GM12878 (cell line): Measurements from ENCODE around the gene TNXB. TPM values are rescaled to one million over a fixed set of nuclear protein-coding genes. Genes with fewer than 3 reads are reported as not detected.

Experiments used
- ATAC-seq: fragments of 200-7000 bp; cut with Tn5 transposase; 3 replicates; pipeline ENCODE4 v1.9.1; 2020; ENCODE audit warnings: mild to moderate bottlenecking, moderate library complexity
- BruUV-seq: library from RNA; stranded (reverse); fragments of 400-500 nt; replicated peaks from 2 replicates; lab custom pipeline; 2021; lab: Mats Ljungman, UMichigan
- CTCF ChIA-PET: fragments of 300-600 bp; sonication (Branson Sonifier 250); formaldehyde crosslinking; extraction: SDS; loops from one replicate; lab custom pipeline; 2021; ENCODE audit warnings: inconsistent platforms; lab: Yijun Ruan, JAX
- POLR2A ChIA-PET: fragments of 350-600 bp; formaldehyde crosslinking; extraction: SDS; loops from one replicate; lab custom pipeline; 2021; ENCODE audit warnings: inconsistent platforms; lab: Charles Lee
- RAD21 ChIA-PET: fragments of 300-600 bp; sonication (Branson Sonifier 250); formaldehyde crosslinking; loops from one replicate; lab custom pipeline; 2023; ENCODE audit warnings: antibody characterized with exemption; ENCODE audit not compliant: unreplicated experiment; lab: Charles Lee
- SMC1A ChIA-PET: fragments of 300-600 bp; sonication (Branson Sonifier 250); formaldehyde crosslinking; loops from one replicate; lab custom pipeline; 2023; ENCODE audit not compliant: unreplicated experiment, uncharacterized antibody; lab: Charles Lee
- DNase-seq: peaks from one replicate; pipeline ENCODE4 v3.0.0-alpha.2; 2011; ENCODE audit warnings: low read depth, low spot score
- FAIRE-seq: peaks from 3 replicates; lab custom pipeline; 2011; peaks lifted over from hg19 to GRCh38; lab: Jason Lieb, UNC
- H2AFZ ChIP-seq: 2 replicates; pipeline ENCODE4 v1.6.0; 2011; ENCODE audit warnings: low read depth, low read length, control low read depth; ENCODE audit not compliant: control insufficient read depth
- H3K27ac ChIP-seq: 2 replicates; pipeline ENCODE4 v1.5.1; 2011; ENCODE audit warnings: control low read depth; ENCODE audit not compliant: control insufficient read depth, insufficient read depth
- H3K27me3 ChIP-seq, 2 experiments: replicated peaks in 1 of 2; 2 replicates each; pipeline versions ENCODE4 v1.6.0 to v1.6.1; 2011; ENCODE audit warnings: low read length in 1 of 2; ENCODE audit not compliant: control insufficient read depth in 2 of 2, insufficient read depth in 2 of 2
- H3K36me3 ChIP-seq, 2 experiments: 2 replicates each; pipeline ENCODE4 v1.5.1; 2011; ENCODE audit warnings: low read length in 1 of 2; ENCODE audit not compliant: control insufficient read depth in 2 of 2, insufficient read depth in 2 of 2
- H3K4me1 ChIP-seq: 2 replicates; pipeline ENCODE4 v1.6.1; 2011; ENCODE audit warnings: mild to moderate bottlenecking, low read length, moderate library complexity, mixed read lengths; ENCODE audit not compliant: control insufficient read depth, insufficient read depth
- H3K4me2 ChIP-seq: 2 replicates; pipeline ENCODE4 v1.6.0; 2011; ENCODE audit warnings: control low read depth; ENCODE audit not compliant: control insufficient read depth, insufficient read depth
- H3K4me3 ChIP-seq: fragments of 200-600 bp; sonication (generic); 2 replicates; pipeline ENCODE4 v1.5.1; 2016
- H3K79me2 ChIP-seq: 2 replicates; pipeline ENCODE4 v1.6.0; 2011; ENCODE audit warnings: low read length; ENCODE audit not compliant: control insufficient read depth, insufficient read depth
- H3K9ac ChIP-seq: 2 replicates; pipeline ENCODE4 v1.8.0; 2011; ENCODE audit warnings: low read length, control low read depth, mixed read lengths; ENCODE audit not compliant: control insufficient read depth, insufficient read depth
- H3K9me3 ChIP-seq: replicated peaks from 3 replicates; pipeline ENCODE4 v1.5.1; 2011; ENCODE audit warnings: mild to moderate bottlenecking, low read length; ENCODE audit not compliant: control insufficient read depth, insufficient read depth
- H4K20me1 ChIP-seq: 2 replicates; pipeline ENCODE4 v1.6.0; 2011; ENCODE audit not compliant: control insufficient read depth, insufficient read depth
- CEBPZ ChIP-seq: fragments of 150-350 bp; IDR thresholded peaks from 2 replicates; pipeline ENCODE4 v1.6.1; 2016; ENCODE audit warnings: low read depth, low read length
- LARP7 ChIP-seq: fragments of 450-650 bp; IDR thresholded peaks from 2 replicates; pipeline ENCODE4 v1.6.1; 2017; ENCODE audit warnings: mild to moderate bottlenecking
- MEF2B ChIP-seq: fragments of 450-650 bp; IDR thresholded peaks from 2 replicates; pipeline ENCODE4 v1.6.1; 2018; ENCODE audit warnings: mild to moderate bottlenecking, moderate library complexity; ENCODE audit not compliant: partially characterized antibody, poor library complexity, severe bottlenecking
- RUNX3 ChIP-seq: IDR thresholded peaks from 2 replicates; pipeline ENCODE4 v1.6.1; 2012; ENCODE audit warnings: low read length, inconsistent platforms
- WGBS: methylation state at CpG from one replicate; pipeline ENCODE4 v1.1.6; 2016; ENCODE audit warnings: low lambda C conversion rate; ENCODE audit not compliant: insufficient replicate concordance, insufficient coverage; ENCODE audit errors: missing lambda C conversion rate; 5-methylcytosine and 5-hydroxymethylcytosine counted together
- in situ Hi-C: fragments of 300-500 bp; cut with MboI; formaldehyde crosslinking; loops from 9 replicates; pipeline ENCODE4 v1.14.3; 2018; ENCODE audit warnings: mixed read lengths
- intact Hi-C: fragments of 100-400 bp; cut with micrococcal nuclease; formaldehyde crosslinking; loops from one replicate; pipeline ENCODE4 v1.14.2; 2022; ENCODE audit not compliant: unreplicated experiment
- polyA plus RNA-seq, 11 experiments: library from polyadenylated mRNA; depleted of rRNA in 4 of 11; unstranded in 6 of 11; stranded (reverse) in 5 of 11; fragments of >200 nt; fragmentation: Nextera tagmentation in 4 of 11; fragmentation: Illumina TruSeq in 1 of 11; extraction: Ambion mirVana in 4 of 11; extraction: Trizol in 1 of 11; gene quantifications; 1 replicate in 1 of 11; 2 replicates in 10 of 11; pipeline versions ENCODE4 v1.2.1 to v1.2.3, GENCODE V29; 2011 to 2016; ENCODE audit warnings: inconsistent platforms in 2 of 11, missing spikeins in 2 of 11, low read depth in 1 of 11
- total RNA-seq, 4 experiments: library from RNA; depleted of rRNA in 3 of 4; stranded (reverse); fragments of >200 nt in 3 of 4; fragmentation: Illumina TruSeq in 1 of 4; extraction: Trizol in 1 of 4; gene quantifications; 2 replicates each; pipeline versions ENCODE4 v1.2.1 to v1.2.3, GENCODE V29; 2013 to 2021
- TF ChIP-seq, protein P1 (sequence below): fragments of 450-650 bp; formaldehyde crosslinking; IDR thresholded peaks from 2 replicates; pipeline ENCODE4 v1.4.0; 2022; ENCODE audit warnings: mild to moderate bottlenecking, moderate library complexity

TNXB gene
- total and polyA plus RNA-seq, 10 of the 15 experiments (the other 5 are each of a cell fraction or from before 2014, with no cell fraction given): 0.03 to 2.5 (median 0.68) TPM; not detected in 2

- TF ChIP-seq, protein P1, sequence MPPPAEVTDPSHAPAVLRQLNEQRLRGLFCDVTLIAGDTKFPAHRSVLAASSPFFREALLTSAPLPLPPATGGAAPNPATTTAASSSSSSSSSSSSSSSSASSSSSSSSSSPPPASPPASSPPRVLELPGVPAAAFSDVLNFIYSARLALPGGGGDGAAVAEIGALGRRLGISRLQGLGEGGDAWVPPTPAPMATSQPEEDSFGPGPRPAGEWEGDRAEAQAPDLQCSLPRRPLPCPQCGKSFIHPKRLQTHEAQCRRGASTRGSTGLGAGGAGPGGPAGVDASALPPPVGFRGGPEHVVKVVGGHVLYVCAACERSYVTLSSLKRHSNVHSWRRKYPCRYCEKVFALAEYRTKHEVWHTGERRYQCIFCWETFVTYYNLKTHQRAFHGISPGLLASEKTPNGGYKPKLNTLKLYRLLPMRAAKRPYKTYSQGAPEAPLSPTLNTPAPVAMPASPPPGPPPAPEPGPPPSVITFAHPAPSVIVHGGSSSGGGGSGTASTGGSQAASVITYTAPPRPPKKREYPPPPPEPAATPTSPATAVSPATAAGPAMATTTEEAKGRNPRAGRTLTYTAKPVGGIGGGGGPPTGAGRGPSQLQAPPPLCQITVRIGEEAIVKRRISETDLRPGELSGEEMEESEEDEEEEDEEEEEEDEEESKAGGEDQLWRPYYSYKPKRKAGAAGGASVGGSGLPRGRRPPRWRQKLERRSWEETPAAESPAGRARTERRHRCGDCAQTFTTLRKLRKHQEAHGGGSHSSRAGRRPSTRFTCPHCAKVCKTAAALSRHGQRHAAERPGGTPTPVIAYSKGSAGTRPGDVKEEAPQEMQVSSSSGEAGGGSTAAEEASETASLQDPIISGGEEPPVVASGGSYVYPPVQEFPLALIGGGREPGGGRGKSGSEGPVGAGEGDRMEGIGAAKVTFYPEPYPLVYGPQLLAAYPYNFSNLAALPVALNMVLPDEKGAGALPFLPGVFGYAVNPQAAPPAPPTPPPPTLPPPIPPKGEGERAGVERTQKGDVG (CRISPR knock-in tag): no peak
These were observed 4.5 kb upstream of the TNXB start (continued) for GRCh38 chr6:32113386-32114352.

DNA sequence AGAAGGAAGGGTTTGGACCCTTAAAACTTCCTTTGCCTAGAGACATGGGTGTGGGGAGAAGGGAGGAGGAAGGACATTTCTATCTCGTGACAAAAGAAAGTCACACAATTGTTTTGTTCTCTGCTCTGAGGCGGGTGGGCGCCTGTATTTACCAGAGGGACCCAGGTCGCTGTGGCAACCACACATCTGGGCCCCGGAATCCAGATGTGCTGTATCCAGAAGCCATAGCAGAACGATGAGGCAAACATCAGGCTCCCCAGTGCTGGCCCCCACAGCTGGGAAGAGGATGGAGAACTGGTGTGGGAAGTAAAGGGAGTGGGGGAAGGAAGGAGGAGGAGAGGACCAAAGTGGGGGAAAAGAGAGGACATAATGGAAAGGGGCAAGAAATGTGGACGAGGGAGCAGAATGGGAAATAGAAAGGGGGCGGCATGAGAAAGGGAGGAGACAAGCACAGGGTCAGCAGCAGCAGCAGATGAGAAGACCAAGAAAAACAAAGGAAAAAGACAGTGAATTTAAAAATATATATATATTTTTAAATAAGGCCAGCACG lies 3.4 kb upstream of the TNXB start:
- Histone ChIP-seq H4K20me1 (no peaks in the 10 kb centered on the region), H3K27ac (no peak overlapping the region), H3K4me3 (no peak overlapping the region), H3K79me2 (no peaks in the 10 kb centered on the region), H3K27me3 (no peaks in the 10 kb centered on the region; a peak in 1 of 4 replicates), H3K9ac (no peak overlapping the region), H3K4me2 (no peak overlapping the region), H3K4me1 (no peaks in the 10 kb centered on the region), H3K9me3 (no peaks in the 10 kb centered on the region), H2AFZ (no peak overlapping the region), H3K36me3 (peaks cover 2 to 10% of the 10 kb centered on the region in 2 experiments; a peak in 3 of 4 replicates)
- SMC1A ChIA-PET: no interaction called here
- no TSS peak for BruUV-seq
- POLR2A ChIA-PET: no interaction called here
- in situ Hi-C loops: no loop called here
- no peak for DNase-seq
- ATAC-seq: no peak
- RAD21 ChIA-PET: no interaction called here
- CTCF ChIA-PET: no interaction called here
- WGBS: 84% methylated on average over 9 of the region's 9 CpGs
- intact Hi-C loops: loop anchor here (10.0 kb wide), 1 partner anchor 672 kb away; no protein-coding TSS in a partner anchor
- FAIRE-seq: no peak
- TF ChIP-seq MEF2B: no peak
- TF ChIP-seq CEBPZ: no peak
- TF ChIP-seq LARP7: no peak
- TF ChIP-seq, protein P1 (CRISPR knock-in tag): no peak
- no peak for TF ChIP-seq RUNX3
